Epidermal melanocyte (primary cell): ENCODE results near the gene CLPSL2.
"Not testable (repeated sequence)": the region's sequence is repeated elsewhere in the genome, so short reads cannot be mapped to it uniquely, and the experiment has no call there.

Experiments used
- DNase-seq: peaks from one replicate; pipeline ENCODE4 v3.0.0; 2011; ENCODE audit warnings: low spot score; ENCODE audit not compliant: insufficient read length

Gene CLPSL2, protein sequence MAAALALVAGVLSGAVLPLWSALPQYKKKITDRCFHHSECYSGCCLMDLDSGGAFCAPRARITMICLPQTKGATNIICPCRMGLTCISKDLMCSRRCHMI

DNA sequence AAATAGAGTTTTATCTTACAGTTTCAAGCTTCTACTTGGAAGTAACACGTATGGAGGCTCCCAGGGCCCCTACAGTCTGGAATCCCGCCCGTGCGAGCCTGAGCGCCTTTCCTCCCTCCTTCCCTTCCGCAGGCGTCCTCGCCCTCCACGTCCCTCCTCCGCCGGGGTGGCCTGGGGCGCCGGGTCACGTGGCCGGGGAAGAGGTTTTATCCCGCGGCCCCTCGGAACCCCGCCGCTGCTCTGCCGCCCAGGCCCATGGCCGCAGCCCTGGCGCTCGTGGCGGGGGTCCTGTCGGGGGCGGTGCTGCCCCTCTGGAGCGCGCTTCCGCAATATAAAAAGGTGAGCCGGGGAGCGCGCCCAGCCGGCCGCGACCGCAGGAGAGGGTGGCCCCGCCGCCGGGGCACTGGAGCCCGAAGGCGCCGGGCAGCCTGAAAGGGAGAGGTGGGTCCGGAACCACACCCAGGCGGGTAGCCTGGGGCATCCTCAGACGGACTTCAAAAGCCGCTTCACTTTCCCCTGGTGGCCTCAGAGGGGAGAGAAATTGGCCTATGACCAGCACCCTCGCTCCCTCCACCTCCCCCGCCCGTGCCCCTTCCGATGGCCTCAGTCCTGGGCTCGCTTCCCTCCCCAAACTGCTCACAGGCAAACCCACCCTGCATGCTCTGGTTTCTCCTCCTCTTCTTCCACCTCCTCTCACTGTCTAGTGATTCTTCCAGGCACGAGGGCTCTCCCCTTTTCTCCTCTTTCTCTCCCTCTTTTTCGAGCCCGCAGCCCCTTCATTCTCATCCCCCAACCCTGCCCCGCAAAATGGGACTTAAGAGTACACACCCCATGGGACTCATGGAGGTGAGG is at the start of gene CLPSL2:
TSS of gene CLPSL2 (plus strand) at position 235 of the 852 bp plus-strand sequence. CDS start at position 256, 21 bp downstream.
- DNase-seq, result no peak

GRCh38 chr6:35727231-35727934 is 49.0 kb upstream of the CLPSL2 start:
- peak; percentile 57 for DNase-seq

GRCh38 chr6:35727935-35728682 is 48.3 kb upstream of the CLPSL2 start:
- peak; percentile 86 for DNase-seq

DNA sequence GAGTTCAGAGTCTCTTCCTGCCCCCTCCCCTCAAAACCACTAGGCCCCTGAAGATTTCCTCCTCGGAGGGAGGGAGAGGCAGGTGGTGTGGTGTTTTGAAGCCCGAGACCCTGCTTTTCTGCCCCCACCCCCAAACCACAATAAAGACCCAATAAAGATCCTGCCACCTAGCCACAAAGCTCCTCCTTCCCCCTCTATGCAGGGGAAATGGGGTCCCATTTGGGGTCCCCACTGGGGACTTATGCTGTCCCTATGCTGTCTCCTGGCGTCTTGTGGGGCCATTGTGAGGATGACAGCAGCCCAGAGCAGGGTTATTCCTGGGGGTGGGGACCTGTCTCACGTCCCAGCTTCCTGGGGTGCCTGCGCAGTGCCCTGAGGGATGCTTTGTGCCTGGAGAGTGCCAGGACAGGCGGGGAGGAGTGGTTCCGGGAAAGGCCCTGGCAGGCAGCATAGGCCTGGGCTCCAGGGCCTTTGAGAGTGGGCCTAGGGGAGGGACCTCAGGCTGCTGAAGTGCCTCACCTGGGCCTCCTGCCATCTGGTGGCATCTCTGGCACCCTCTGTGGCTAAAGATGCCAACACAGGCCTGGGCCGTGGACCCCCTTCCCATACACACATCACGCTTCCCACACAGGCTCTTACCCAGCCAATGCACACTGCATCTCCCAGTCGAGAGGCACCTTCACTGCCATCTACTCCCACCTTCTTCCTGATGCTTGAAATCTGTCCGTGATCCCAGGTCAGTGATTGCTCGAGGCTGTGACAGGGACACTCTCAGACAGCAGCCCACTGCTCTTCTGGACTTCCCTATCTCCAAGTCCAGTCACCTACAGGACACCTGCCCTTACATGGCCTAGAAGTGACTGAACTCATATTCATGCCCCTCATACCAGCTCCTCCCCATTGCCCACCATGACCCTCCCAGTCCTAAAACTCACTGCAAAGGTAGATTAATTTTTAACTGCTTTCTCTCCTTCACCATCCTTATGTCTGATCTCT is 47.4 kb upstream of the CLPSL2 start:
- DNase-seq, result no peak

- DNase-seq, result no peak
Observed at GRCh38 chr6:35729722-35730121, 46.7 kb upstream of the CLPSL2 start.

DNA sequence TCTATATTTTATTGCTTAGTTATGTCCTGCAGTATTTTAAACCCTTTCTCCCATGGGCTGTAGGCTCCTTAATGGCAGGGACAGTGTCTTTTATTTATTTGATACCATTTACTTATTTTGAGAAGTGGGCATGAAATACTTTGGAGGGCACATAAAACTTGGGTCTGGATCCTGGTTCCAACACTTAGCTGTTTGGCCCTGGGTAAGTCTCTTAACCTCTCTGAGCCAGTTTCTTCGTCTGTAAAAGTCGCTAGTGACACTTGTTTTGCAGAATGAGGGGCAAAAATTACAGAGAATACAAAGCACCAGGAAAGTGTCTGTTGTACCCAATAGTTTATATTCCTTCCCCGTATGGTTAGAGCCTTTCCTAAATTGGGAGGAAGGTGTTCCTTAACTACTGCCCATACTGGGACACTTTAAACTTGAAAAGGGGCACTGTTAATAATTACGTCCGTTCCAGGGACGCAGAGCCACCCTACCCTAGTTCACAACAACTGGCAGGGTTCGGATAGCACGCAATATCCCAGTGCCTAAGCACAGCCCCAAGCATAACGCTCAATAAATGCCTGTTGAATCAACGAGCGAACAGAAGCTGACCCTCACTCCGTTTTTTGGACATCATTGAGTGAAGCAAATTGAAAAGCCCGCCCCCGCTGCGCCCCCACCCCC is 45.5 kb upstream of the CLPSL2 start:
- no peak for DNase-seq

DNA sequence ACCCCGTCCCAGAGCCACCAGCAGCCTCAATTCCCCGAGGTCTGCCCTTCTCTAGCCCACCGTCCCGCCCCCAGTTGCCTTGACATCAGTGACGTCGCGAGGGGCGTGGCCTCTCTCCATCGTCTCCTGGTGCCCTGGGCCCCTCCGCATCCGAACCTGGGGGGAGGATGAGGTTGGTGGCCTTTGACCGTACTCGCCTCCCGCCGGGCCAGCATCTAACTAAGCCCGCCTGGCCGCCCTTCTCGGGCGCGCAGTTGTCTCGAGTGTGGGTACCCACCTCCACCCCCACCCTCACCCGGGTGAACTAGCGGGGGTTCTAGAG is 45.0 kb upstream of the CLPSL2 start:
- peak; percentile 83 for DNase-seq

DNA sequence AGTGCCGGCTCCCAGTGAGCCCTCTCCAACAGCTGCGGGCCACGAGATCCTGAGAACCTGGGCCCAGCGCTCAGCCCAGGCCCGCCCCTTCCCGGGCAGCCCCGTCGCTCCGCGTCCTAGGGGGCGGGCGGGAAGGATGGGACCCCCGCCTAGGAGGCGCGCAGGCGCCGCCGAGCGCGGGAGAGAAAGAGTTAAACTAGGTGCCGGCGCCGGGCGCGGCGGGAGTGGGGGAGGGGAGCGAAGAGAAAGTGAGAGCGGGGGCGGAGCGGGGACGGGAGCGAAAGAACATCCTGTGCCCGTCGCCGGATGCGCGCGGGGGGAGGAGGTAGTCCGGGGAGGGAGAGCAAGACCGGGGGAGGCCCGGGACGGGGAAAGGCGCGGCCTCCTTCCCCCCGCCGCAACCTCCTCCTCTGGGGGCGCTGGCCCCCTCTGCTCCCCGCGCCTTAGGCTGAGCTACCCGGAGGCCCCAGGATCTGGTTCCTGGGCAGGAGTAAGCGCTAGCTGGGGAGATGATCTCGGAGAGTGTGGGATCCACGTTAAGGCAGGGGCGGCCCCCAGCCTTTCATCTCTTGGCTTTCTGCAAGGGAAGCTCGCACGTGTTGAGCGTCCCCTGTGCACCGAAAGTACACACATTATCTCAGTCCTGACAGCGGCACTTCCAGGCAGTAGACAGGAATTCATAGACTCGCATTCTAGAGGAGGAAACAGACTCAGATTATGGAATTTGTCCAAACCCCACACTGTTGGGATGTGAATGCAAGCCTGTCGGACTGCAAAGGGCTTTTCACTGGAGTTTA is 44.5 kb upstream of the CLPSL2 start:
- peak; percentile 81 for DNase-seq

GRCh38 chr6:35733633-35734032 is 42.8 kb upstream of the CLPSL2 start:
- no peak for DNase-seq

- DNase-seq, result not testable (repeated sequence)
Observed at GRCh38 chr6:35734319-35734718, 42.1 kb upstream of the CLPSL2 start.

DNA sequence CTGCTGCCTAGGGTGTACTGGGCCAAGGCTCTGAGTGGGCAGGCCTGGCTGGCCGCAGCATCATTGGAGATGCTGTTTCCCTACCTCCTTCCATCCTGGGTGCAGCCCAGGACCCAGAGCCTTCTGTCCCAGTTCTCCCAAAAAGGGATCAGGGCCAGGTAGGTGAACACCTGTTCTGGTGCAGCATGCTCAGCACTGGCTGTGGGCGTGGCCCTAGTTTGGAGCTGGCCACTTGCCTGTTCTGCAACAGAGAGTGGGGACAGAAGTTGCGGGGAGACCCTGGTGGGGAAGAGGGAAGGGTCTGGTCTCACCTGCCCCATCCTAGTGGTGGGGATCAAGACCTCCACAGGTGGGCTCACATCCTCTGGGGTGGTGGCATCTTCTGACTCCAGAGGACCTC is 40.9 kb upstream of the CLPSL2 start:
- DNase-seq, result no peak

- peak; percentile 69 for DNase-seq
Observed at GRCh38 chr6:35736253-35736894, 40.0 kb upstream of the CLPSL2 start.

DNA sequence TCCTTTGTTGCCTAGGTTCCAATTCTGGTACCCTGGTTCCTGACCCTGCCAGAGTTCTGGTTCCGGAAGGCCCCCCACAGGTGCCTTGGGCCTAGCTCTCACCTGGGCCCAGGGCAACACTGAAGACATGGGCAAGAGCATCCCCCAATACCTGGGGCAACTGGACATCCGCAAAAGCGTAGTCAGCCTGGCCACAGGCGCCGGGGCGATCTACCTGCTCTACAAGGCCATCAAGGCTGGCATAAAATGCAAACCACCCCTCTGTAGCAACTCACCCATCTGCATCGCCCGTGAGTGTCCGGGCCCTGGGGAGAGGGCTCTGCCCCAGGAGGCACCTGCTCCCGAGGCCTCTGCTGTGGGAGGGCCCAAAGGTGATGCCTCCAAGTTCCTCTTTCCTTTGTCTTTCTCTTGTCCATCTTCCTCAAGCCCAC is 39.4 kb upstream of the CLPSL2 start, which contains the start of gene ARMC12:
TSS of gene ARMC12 (plus strand) at position 51 of the 431 bp plus-strand sequence. CDS start at position 128, 77 bp downstream.
- no peak for DNase-seq

DNA sequence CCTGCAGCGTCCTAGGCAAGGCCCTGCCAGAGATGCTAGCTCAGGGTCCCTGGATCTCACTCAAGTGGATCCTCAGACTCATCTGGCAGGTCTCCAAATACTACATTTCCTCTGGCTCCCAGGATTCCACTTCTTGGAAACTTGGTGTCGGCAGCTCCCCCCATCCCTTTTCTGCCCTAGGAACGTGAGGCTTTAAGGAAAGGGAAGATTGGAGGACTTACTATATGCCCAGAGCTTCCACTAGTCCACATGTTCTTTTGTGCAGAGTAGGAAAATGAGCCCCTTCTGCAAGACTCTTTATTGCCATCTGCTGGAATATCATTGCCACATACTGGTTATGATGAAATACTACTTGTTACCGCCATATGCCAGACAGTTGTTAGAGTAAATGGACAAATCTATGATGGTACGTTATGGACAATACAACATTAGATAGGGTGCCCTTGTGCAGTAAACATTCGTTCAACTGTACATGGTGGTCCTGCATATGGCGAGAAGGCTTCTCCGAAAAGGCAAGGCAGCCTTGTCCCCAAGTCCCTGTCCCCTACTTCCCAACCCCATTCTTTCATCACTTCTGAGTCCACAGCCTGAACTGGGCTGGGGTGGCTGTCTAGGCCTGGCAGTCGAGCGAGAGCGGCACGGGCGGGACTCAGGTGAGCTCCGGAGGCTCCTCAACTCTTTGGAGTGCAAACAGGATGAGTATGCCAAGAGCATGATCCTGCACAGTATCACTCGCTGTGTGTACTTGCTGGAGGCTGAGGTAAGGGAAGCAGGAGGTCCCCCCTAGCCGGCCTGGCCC is 38.8 kb upstream of the CLPSL2 start:
- peak; percentile 79 for DNase-seq

DNA sequence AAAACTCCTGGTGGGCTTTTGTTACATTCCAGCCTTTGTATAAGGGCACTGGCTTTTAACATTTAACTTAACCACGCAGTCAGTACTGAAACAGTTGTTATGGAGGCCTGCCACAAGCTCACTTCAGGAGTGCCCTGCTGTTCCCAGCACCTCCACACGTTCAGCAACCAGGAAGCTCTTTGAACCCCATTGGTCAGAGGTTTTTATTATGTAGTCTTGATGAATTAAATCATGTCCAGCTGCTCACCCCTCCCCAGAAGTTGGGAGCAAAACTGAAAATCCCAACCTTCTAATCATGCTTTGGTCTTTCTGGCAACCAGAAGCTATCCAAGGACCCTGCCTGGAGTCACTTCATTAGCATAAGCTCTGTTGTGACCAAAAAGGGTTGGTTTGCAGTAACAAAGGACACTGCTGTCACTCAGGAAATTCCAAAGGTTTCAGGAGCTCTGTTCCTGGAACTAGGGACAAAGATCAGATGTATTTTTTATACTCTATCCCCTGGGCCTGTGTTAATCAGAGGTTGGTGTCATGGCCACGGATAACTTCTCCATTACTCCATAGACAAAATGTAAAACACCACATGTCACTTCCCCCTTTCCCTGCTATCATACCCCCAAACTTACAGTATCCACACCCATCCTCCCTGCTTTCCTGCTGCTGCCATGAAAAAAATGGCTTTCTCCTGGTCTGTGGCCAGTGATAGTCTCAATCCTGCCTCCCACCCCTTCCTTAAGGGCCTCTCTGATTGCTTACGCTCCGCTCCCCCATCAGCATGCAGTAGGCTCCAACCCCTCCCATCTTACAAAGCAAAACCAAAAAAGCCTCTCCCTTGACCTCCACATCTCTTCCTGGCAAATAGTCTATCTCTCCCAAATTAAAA is 36.5 kb upstream of the CLPSL2 start:
- DNase-seq, result no peak

DNA sequence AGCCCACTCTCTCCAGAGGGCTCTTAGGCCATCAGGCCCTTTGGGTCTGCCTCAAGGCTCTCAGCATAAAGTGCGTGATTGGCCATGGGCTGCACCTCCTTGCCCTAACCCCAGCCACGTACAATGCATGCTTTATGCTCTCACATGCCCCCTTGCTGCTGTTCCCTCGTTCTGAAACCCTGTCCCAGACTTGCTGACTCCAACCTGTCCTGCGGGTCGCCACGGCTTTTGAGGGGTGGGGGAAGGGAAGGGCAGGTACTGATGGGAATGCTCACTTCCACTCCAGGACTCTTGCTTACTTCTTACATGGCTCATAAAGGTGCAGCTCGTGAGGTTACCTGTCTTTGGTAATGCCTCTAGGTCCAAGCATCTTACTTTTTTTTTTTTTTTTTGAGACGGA is 33.6 kb upstream of the CLPSL2 start:
- DNase-seq, result no peak

DNA sequence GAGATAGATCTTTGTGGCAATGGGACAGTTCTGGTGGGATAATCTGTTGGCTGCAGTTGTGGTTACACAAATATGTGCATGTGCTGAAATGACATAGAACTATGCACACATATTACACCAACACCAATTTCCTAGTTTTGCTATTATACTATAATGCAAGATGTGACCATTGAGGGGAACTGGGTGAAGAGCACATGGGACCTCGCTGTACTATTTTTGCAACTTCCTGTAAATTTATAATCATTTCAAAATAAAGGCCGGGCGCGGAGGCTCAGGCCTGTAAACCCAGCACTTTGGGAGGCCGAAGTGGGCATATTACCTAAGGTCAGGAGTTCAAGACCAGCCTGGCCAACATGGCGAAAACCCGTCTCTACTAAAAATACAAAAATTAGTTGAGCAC is 30.9 kb upstream of the CLPSL2 start:
- DNase-seq, result no peak
